GM04503 (cell line): Measurements from ENCODE around the gene RIMKLB.
"Not testable (repeated sequence)": the region's sequence is repeated elsewhere in the genome, so short reads cannot be mapped to it uniquely, and the experiment has no call there.

Source experiments
- DNase-seq: peaks from one replicate; pipeline ENCODE4 v3.0.0-alpha.2; 2012; ENCODE audit warnings: low read depth

RIMKLB gene

GRCh38 chr12:8819666-8819980 lies 121.8 kb downstream of the RIMKLB start:
- DNase-seq: no peak

GRCh38 chr12:8820676-8821407 lies 123.1 kb downstream of the RIMKLB start:
- not testable (repeated sequence) for DNase-seq

- DNase-seq: no peak
Observed at GRCh38 chr12:8821591-8821990, 123.8 kb downstream of the RIMKLB start.

- DNase-seq: no peak
Observed at GRCh38 chr12:8822298-8822697, 124.5 kb downstream of the RIMKLB start, which contains the start of gene A2ML1. TSS of gene A2ML1 (plus strand) at chr12:8822621. CDS start at chr12:8822652, 31 bp downstream.

GRCh38 chr12:8823565-8824300 lies 125.9 kb downstream of the RIMKLB start:
- no peak for DNase-seq

- no peak for DNase-seq
Observed at GRCh38 chr12:8827551-8828256, 129.9 kb downstream of the RIMKLB start.

- DNase-seq: no peak
Observed at GRCh38 chr12:8828257-8829124, 130.7 kb downstream of the RIMKLB start.

- no peak for DNase-seq
Observed at GRCh38 chr12:8829125-8829518, 131.3 kb downstream of the RIMKLB start.

- DNase-seq: no peak
Observed at GRCh38 chr12:8829621-8830020, 131.8 kb downstream of the RIMKLB start.

GRCh38 chr12:8831116-8831515 lies 133.3 kb downstream of the RIMKLB start:
- no peak for DNase-seq

- DNase-seq: no peak
Observed at GRCh38 chr12:8832500-8832899, 134.7 kb downstream of the RIMKLB start.
